Fibroblast of the aortic adventitia (primary cell): ENCODE data around the gene UCN. TPM values are rescaled to one million over a fixed set of nuclear protein-coding genes. Genes with fewer than 3 reads are reported as not detected.
"Not testable (repeated sequence)": the region's sequence is repeated elsewhere in the genome, so short reads cannot be mapped to it uniquely, and the experiment has no call there.

Experiments
- DNase-seq: peaks from one replicate; pipeline ENCODE4 v3.0.0-alpha.2; 2010; ENCODE audit warnings: low read depth
- H3K4me3 ChIP-seq: 2 replicates; pipeline ENCODE4 v1.5.1; 2011; ENCODE audit warnings: low read depth, mild to moderate bottlenecking, control low read depth, low read length, moderate library complexity
- total RNA-seq: library from RNA; depleted of rRNA; stranded (reverse); fragments of >200 nt; gene quantifications from 2 replicates; pipeline ENCODE4 v1.2.3, GENCODE V29; 2012; ENCODE audit warnings: low replicate concordance
- TF ChIP-seq, protein P1 (sequence below): IDR thresholded peaks from 2 replicates; pipeline ENCODE4 v1.5.1; 2011; ENCODE audit warnings: mild to moderate bottlenecking, low read length, control low read depth, inconsistent platforms; ENCODE audit not compliant: insufficient read depth

UCN gene
- total RNA-seq, 1 donor, result 0.27 TPM

DNA sequence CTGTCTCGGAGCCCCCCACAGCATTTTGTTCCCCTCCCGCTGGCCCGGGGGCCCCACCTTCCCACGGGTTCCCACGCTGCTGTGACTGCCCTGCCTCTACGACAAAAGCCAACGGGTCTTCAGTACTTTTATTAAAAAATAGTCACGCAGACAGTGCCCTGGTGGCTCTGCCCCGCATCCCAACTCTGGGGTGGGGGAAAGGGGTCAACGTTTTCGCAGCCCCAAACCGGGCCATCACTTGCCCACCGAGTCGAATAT is 1.0 kb downstream of the UCN start:
- no peak for DNase-seq
- TF ChIP-seq, protein P1, sequence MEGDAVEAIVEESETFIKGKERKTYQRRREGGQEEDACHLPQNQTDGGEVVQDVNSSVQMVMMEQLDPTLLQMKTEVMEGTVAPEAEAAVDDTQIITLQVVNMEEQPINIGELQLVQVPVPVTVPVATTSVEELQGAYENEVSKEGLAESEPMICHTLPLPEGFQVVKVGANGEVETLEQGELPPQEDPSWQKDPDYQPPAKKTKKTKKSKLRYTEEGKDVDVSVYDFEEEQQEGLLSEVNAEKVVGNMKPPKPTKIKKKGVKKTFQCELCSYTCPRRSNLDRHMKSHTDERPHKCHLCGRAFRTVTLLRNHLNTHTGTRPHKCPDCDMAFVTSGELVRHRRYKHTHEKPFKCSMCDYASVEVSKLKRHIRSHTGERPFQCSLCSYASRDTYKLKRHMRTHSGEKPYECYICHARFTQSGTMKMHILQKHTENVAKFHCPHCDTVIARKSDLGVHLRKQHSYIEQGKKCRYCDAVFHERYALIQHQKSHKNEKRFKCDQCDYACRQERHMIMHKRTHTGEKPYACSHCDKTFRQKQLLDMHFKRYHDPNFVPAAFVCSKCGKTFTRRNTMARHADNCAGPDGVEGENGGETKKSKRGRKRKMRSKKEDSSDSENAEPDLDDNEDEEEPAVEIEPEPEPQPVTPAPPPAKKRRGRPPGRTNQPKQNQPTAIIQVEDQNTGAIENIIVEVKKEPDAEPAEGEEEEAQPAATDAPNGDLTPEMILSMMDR, result no peak
- no peak overlapping the region for H3K4me3 ChIP-seq

DNA sequence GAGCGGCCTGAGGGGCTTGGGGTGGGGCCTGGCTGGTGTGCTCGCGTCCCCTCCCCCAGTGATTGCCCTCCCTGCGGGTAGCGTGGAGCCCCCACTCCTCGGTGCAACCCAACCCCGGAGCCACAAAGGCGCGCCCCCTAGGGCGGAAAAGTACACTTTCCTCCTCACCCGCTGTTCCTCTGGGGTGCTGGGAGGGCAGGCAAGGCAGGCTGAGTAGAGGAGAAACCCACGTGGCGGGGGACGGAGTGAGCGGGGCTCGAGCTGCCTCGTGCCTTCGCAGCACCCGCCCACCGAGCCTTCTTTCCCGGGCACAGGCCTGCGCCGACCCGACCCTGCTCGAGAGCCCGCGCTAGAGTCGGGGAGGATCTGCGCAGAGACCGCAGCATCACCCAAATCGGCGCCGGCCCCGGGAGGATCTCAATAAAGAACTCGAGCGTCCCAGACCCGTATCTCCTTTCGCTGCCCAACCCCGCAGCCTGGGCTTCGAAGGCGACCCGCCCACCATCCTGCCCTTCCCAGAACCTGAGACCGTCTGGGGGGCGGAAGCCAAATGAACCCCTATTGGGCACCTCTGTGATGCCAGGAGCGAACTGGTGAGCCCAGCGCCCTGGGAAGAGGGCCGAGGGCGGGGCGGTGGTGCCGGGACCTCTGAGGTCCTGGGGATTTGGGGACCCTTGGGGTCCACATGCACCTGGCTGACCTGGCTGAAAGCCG is 1.5 kb downstream of the UCN start:
- TF ChIP-seq, protein P1, result no peak
- H3K4me3 ChIP-seq, result no peak overlapping the region
- DNase-seq, result no peak

DNA sequence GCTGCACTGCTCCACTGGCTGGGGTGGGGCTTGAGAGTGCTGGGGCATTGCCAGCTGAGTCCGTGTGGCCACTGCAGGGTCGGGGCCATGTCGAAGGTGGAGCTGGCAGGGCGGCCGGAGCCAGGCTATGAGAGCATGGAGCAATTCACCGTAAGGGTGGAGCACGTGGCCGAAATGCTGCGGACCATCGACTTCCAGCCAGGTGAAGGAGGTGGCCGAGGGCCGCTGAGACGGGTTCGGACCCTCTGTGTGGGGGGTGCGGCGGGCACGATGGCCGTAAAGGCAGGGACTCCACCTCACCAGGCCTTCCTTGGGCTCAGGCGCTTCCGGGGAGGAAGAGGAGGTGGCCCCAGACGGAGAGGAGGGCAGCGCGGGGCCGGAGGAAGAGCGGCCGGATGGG is 2.1 kb downstream of the UCN start:
- TF ChIP-seq, protein P1, result no peak
- no peak overlapping the region for H3K4me3 ChIP-seq
- DNase-seq, result no peak

DNA sequence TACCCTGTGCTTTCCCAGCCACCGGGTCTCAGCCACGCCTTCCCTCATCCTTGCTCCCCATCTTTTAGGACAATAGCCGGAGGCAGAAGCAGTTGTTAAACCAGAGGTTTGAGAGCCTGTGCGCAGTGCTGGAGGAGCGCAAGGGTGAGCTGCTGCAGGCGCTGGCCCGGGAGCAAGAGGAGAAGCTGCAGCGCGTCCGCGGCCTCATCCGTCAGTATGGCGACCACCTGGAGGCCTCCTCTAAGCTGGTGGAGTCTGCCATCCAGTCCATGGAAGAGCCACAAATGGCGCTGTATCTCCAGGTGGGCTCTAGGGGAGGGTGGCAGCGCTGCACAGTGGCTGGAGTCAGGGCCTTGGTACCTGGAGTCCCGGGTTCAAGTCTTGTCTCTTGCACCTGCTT is 2.7 kb downstream of the UCN start:
- H3K4me3 ChIP-seq, result no peak overlapping the region
- TF ChIP-seq, protein P1, result no peak
- no peak for DNase-seq

DNA sequence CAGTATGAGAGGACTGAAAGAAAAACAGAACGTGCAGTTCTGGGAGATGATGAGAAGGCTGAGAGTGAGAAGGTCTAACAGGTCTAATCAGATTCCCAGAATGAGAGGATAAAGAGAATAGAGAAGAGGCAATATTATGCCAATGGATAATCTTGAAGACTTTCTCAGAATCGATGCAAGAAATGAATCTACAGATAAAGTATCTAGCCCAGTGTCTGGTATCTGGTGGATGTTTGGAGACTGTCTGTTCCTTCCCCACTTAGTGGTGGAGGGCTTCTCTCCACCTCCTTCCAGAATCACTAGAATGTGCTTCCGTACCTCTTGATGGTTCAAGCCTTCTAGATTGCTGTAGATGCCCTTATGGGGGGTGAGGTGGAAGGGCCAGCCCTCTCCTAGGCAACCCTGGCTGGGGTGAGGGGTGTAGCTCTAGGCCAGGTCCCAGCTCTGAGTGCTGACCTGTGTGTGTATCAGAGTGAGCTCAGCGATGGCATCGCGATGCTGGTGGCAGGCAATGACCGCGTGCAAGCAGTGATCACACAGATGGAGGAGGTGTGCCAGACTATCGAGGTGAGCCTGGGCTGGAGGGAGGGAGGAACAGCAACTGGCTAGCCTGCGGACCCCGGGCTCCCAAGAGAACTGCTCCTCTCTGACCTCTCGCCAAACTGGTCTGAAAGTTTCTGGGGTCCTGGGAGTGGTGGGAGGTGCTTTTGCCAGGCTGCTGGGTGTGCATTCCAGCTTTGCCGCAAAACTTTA is 3.6 kb downstream of the UCN start:
- TF ChIP-seq, protein P1, result no peak
- no peak for DNase-seq

DNA sequence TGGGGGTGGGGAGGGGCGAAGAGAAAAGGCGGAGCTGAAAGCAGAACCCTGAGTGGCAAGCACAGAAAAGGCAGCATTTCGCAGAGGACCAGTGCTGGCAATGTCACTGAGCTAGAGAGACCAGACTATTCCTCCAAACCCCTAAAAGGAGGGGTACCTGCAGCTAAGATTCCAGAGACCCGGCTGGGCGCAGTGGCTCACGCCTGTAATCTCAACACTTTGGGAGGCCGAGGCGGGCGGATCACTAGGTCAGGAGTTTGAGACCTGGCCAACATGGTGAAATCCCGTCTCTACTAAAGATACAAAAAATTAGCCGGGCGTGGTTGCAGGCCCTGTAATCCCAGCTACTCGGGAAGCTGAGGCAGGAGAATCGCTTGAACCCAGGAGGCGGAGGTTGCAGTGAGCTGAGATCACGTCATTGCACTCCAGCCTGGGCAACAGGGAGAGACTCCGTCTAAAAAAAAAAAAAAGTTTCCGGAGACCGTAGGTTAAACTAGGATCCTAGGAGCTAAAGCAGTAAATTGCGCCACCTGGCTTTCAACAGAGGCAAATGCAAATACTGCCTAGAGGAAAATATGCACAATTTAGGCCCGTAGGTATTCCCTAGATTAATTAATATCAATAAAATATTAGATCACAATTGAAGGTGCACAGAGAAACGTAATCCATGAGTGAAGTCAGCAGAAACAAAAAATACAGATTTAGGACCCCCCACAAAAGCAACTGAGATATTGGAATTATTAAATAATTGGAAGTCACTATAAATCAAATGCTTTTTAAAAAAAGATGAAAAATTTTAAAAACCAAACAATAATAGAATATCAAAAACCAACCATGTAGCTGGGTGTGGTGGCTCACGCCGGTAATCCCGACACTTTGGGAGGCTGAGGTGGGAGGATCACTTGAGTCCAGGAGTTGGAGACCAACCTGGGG is 4.9 kb downstream of the UCN start:
- H3K4me3 ChIP-seq, result peak overlapping the region; percentile 10
- DNase-seq, result peak; percentile 85

More for the DNA sequence above, 3.6 kb downstream of the UCN start:
- H3K4me3 ChIP-seq, result no peak overlapping the region

DNA sequence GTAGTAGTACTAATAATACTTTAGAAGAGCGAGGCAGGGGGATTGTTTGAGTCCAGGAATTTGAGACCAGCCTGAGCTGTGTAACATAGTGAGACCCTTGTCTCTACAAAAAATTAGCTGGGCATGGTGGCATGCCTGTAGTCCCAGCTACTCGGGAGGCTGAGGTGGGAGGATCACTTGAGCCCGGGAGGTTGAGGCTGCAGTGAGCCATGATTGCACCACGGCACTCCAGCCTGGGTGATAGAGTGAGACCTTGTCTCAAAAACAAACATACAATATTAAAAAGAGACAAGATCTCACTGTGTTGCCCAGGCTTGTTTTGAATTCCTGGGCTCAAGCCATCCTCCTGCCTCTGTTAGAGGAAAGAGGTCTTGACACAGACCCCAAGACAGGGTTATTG is 7.6 kb downstream of the UCN start:
- not testable (repeated sequence) for H3K4me3 ChIP-seq, DNase-seq

More for the DNA sequence above, 4.9 kb downstream of the UCN start:
- TF ChIP-seq, protein P1, result peak; percentile 92
